ENCODE measurements around the gene ZNF653.
A peak's percentile ranks its signal among the peaks of the same experiment; 100 is the strongest.

Gene ZNF653

DNA sequence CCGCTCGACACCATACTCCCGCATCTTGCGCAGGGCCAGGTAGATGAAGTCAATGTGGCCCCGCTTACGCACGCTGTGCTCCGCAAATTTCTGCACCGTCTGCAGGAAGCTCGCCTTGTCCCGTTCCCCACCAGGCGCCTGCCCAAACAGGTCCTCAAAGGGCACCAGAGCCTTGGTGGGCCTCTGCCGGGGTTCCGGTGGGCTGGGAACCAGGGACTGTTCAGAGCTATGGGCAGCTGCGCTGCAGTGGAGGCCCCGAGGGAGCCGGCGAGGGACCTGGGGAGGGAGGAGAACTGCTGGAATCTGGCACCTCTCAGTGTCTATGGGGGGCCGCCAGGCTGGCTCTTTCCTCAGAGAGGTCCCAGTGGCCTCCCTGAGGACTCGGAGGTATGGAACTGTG lies 8.3 kb upstream of the ZNF653 start:
- DNase-seq = no peak

DNA sequence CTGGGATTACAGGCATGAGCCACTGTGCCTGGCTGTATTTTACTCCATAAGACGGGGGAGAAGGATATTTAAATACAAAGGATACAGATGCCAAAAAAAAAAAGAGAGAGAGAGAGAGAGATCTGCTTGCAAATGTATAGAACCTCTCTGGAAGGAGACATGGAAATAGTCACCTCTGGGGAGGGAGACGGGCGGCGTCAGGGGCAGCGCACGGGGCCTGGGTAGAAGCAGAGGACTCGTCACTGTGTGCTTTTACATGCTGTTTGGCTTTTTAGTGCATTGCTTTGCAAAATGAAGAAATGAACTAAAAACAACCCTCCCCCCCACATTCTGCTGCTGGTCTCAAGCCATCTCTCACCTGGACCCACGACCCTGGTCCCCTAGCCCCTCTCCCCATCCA lies 4.8 kb upstream of the ZNF653 start:
- DNase-seq = no peak

- no peak for DNase-seq
Observed at GRCh38 chr19:11507370-11508078, 1.9 kb upstream of the ZNF653 start.

GRCh38 chr19:11506967-11507366 lies 1.3 kb upstream of the ZNF653 start:
- no peak for DNase-seq

DNA sequence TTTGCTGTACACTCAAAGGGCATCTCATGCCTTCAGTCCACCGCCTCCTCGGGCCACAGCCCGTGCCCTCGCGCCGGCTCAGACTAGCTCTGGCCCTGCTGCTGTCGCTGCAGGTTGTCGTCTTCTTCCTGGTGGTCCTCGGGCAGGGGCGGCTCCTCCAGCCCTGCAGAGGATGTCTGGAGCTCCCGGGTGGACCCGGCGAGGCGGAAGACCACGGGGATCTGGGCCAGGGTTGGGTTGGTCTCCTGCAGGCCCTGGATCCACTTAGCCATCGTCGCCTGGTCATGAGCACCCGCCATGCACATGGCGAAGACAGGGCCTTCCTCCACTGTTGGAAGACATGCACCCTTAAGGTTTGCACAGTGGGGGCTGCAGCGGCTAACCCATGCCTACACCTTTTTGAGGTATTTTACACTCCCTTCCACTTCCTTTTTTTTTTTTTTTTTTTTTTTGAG lies 489 bp upstream of the ZNF653 start:
- peak; percentile 21 to 64 for DNase-seq

- DNase-seq = peak; percentile 81 to 86
Observed at GRCh38 chr19:11505032-11505503, 571 bp downstream of the ZNF653 start.

GRCh38 chr19:11504502-11505031 lies 1.1 kb downstream of the ZNF653 start:
- no peak for DNase-seq

GRCh38 chr19:11499890-11500420 lies 5.7 kb downstream of the ZNF653 start:
- no peak for DNase-seq

DNA sequence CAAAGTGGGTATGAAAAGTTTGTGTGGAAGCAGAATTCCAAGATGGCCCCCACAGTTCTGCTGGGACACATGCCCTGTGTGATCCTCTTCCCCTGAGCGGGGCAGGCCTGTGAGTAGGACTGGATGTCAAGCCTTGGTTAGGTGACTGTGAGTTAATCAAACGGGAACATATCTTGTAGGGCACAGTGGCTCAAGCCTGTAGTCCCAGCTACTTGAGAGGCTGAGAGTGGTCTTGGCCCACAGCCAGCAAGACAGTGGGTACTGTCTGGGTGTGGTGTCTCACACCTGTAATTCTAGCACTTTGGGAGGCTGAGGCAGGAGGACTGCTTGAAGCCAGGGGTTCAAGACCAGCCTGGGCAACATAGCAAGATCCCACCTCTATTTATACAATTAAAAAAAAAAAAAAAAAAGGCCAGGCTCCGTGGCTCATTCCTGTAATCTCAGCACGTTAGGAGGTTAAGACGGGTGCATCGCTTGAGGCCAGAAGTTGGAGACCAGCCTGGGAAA lies 6.4 kb downstream of the ZNF653 start:
- DNase-seq = no peak

GRCh38 chr19:11496391-11497163 lies 9.1 kb downstream of the ZNF653 start:
- peak; percentile 44 to 46 for DNase-seq

- DNase-seq = no peak
Observed at GRCh38 chr19:11495885-11496284, 9.8 kb downstream of the ZNF653 start.

GRCh38 chr19:11495481-11495880 lies 10.2 kb downstream of the ZNF653 start:
- no peak for DNase-seq

DNA sequence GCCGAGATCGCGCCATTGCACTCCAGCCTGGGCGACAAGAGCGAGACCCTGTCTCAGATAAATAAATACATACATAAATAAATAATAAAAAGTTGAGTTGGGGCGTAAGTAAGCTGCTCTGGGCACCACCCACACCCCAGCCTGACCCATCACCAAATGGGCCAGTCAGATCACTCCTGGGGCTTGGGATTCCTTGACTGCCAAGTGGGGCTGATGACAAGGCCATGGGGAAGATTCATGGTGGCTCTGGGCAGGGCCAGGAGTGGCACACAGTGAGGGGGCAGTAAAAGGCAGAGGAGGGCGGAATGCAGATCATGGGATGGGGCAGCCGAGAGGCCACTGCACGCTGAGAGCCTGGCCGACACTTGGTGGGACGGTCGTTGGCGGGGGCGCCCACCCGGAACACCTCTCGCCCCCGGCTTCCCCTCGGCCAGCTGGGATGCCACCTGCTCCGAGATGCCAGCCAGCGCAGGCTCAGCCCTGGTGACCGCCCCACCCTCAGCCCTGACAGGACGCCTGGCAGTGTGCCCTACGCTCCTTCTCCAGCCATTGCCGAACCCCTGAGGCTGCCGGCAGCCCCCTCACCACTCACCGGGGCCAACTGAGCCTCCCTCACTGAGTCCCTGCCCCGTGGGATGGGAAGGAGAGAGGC lies 10.9 kb downstream of the ZNF653 start:
- no peak for DNase-seq

GRCh38 chr19:11489378-11489777 lies 16.3 kb downstream of the ZNF653 start:
- no peak for DNase-seq

DNA sequence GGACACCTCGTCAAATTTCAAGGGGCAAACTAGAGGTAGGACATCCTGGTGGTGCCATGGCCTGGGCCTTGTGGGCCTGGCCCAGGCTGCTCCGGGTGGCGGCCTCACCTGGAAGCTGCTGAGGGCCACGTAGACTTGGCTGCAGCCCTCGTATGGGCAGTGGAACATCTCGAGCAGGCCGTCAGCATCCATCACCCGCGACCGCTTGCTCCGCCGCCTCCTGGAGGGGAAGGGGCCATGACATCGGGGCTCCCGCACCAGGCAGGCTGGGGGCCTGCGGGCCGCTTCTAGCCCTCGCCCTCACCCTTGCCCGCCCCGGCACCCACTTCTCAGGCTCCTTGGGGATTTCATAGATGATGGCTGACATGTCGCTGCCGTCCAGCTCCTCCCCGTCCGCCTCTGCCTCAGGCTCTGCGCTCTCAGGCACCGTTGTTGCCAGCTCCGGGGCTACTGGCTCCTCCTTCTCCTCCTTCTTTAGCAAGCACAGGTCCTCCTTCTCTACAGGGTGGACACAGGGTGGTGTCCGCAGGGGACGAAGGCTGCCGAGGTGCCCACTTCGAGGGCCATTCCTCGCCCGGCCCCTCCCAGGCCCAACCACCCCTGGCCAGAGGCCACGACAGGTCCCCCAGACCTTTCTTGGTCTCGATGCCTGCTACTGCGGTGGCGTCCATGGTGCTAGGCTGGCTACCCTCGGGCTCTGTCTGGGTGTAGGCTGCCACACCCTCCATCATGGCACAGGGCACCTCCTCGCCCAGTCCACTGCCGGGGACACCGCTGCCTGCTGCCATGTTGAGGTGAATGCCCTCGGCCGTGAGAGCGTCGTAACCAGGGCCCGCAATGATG lies 18.8 kb downstream of the ZNF653 start:
- no peak for DNase-seq

- no peak for DNase-seq
Observed at GRCh38 chr19:11485245-11485837, 20.3 kb downstream of the ZNF653 start.

GRCh38 chr19:11483366-11484111 lies 22.1 kb downstream of the ZNF653 start:
- DNase-seq = no peak

- no peak for DNase-seq
Observed at GRCh38 chr19:11482384-11483050, 23.1 kb downstream of the ZNF653 start.

GRCh38 chr19:11481534-11482383 lies 23.9 kb downstream of the ZNF653 start:
- DNase-seq = no peak
